MM.1S (cell line): Measurements from ENCODE around the gene C1orf198.

Experiments
- DNase-seq: peaks from one replicate; pipeline ENCODE4 v3.0.0-alpha.2; 2015
- H2AFZ ChIP-seq: fragments of 300-600 bp; sonication (generic); 2 replicates; pipeline ENCODE4 v1.6.0; 2016; ENCODE audit warnings: antibody characterized with exemption, low read length
- H3F3A ChIP-seq: fragments of 300-600 bp; sonication (generic); 2 replicates; pipeline ENCODE4 v1.6.1; 2016; ENCODE audit warnings: mild to moderate bottlenecking, antibody characterized with exemption, low read length, moderate library complexity, mixed read lengths; ENCODE audit not compliant: insufficient read depth
- H3K27ac ChIP-seq: fragments of 300-600 bp; sonication (generic); 2 replicates; pipeline ENCODE4 v1.5.1; 2016; ENCODE audit warnings: mild to moderate bottlenecking, low read length
- H3K27me3 ChIP-seq: fragments of 300-600 bp; sonication (generic); replicated peaks from 2 replicates; pipeline ENCODE4 v1.6.0; 2016; ENCODE audit warnings: low read length; ENCODE audit not compliant: insufficient read depth
- H3K36me3 ChIP-seq: fragments of 300-600 bp; sonication (generic); replicated peaks from 2 replicates; pipeline ENCODE4 v1.6.1; 2016; ENCODE audit warnings: mild to moderate bottlenecking, low read length, mixed read lengths; ENCODE audit not compliant: insufficient read depth
- H3K4me1 ChIP-seq: fragments of 300-600 bp; sonication (generic); 2 replicates; pipeline ENCODE4 v1.6.1; 2016; ENCODE audit warnings: low read length, mixed read lengths
- H3K4me2 ChIP-seq: fragments of 300-600 bp; sonication (generic); 2 replicates; pipeline ENCODE4 v1.6.0; 2016; ENCODE audit warnings: low read depth, low read length
- H3K4me3 ChIP-seq: fragments of 300-600 bp; sonication (generic); 2 replicates; pipeline ENCODE4 v1.5.1; 2016; ENCODE audit warnings: low read length, mixed read lengths
- H3K79me2 ChIP-seq: fragments of 300-600 bp; sonication (generic); 2 replicates; pipeline ENCODE4 v1.6.1; 2016; ENCODE audit warnings: mixed run types, low read length, mixed read lengths
- H3K9ac ChIP-seq: fragments of 300-600 bp; sonication (generic); 2 replicates; pipeline ENCODE4 v1.6.1; 2016; ENCODE audit warnings: low read length, mixed read lengths
- H3K9me2 ChIP-seq: fragments of 300-600 bp; sonication (generic); replicated peaks from 2 replicates; pipeline ENCODE4 v1.6.1; 2016; ENCODE audit warnings: mild to moderate bottlenecking, low read length, mixed read lengths; ENCODE audit not compliant: insufficient read depth
- H3K9me3 ChIP-seq: fragments of 300-600 bp; sonication (generic); replicated peaks from 2 replicates; pipeline ENCODE4 v1.6.1; 2016; ENCODE audit warnings: mild to moderate bottlenecking, low read length, mixed read lengths; ENCODE audit not compliant: insufficient read depth
- H4K20me1 ChIP-seq: fragments of 300-600 bp; sonication (generic); 2 replicates; pipeline ENCODE4 v1.6.1; 2016; ENCODE audit warnings: mild to moderate bottlenecking, low read length, moderate library complexity, mixed read lengths; ENCODE audit not compliant: insufficient read depth
- EZH2 ChIP-seq: fragments of 300-600 bp; sonication (generic); optimal IDR thresholded peaks from 2 replicates; pipeline ENCODE3; 2017; ENCODE audit warnings: low read depth, mild to moderate bottlenecking, antibody characterized with exemption, low read length, mixed read lengths
- EZH2phosphoT487 ChIP-seq: fragments of 300-600 bp; sonication (generic); IDR thresholded peaks from 2 replicates; pipeline ENCODE4 v1.6.1; 2018; ENCODE audit warnings: antibody characterized with exemption, low read length
- TF ChIP-seq, protein P1 (sequence below): fragments of 300-600 bp; sonication (generic); IDR thresholded peaks from 2 replicates; pipeline ENCODE4 v1.5.1; 2016; ENCODE audit warnings: antibody characterized with exemption, low read length, mixed read lengths

C1orf198 gene

DNA sequence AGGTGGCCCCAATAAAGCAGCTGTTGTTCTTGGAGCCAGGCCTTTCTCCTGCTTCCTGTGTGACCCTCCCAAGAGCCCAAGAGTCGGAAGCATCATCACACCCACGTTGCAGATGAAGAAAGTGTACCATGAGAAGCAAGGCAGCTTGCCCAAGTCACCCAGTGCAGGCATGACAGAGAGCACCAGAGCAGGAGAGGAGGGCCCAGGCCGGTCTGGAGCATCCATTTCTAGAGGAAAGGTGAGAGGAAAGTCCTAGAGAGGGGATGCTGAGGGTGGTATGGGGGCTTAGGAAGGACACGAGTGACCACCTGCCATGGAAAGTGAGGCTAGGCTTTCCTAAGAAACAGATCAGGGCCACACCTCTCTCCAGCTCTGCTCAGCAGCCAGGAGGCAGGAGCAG, 47.0 kb downstream of the C1orf198 start:
- Histone ChIP-seq H3F3A (no peaks in the 10 kb centered on the region), H3K4me3 (no peak overlapping the region), H3K9me2 (no peaks in the 10 kb centered on the region), H3K4me2 (no peak overlapping the region), H3K27me3 (no peaks in the 10 kb centered on the region), H3K9ac (no peak overlapping the region), H2AFZ (no peak overlapping the region), H3K27ac (no peak overlapping the region), H3K79me2 (no peaks in the 10 kb centered on the region), H3K36me3 (no peaks in the 10 kb centered on the region), H3K4me1 (peaks cover 16% of the 10 kb centered on the region), H4K20me1 (no peaks in the 10 kb centered on the region), H3K9me3 (no peaks in the 10 kb centered on the region)
- no peak for DNase-seq
- TF ChIP-seq EZH2 = no peak
- TF ChIP-seq, protein P1, sequence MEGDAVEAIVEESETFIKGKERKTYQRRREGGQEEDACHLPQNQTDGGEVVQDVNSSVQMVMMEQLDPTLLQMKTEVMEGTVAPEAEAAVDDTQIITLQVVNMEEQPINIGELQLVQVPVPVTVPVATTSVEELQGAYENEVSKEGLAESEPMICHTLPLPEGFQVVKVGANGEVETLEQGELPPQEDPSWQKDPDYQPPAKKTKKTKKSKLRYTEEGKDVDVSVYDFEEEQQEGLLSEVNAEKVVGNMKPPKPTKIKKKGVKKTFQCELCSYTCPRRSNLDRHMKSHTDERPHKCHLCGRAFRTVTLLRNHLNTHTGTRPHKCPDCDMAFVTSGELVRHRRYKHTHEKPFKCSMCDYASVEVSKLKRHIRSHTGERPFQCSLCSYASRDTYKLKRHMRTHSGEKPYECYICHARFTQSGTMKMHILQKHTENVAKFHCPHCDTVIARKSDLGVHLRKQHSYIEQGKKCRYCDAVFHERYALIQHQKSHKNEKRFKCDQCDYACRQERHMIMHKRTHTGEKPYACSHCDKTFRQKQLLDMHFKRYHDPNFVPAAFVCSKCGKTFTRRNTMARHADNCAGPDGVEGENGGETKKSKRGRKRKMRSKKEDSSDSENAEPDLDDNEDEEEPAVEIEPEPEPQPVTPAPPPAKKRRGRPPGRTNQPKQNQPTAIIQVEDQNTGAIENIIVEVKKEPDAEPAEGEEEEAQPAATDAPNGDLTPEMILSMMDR = no peak
- TF ChIP-seq EZH2phosphoT487 = no peak

DNA sequence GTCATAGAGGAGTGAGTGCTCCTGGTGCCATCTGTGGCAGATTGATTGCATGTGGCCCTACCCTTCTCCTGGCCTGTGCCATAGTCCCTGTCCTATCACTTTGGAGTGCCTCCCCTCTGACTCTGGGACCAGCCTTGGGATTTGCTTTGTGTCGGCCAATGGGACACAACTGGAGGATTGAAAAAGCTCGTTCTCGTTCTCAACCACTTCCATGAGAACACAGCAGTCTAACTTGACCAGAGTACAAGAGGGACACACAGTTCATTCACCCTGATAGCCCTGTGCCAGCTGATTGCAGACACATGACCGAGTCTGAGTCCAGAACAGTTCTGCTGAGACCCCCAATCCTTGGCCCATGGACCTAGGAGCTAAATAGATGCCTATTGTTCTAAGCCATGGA, 47.8 kb downstream of the C1orf198 start:
- no peaks in the 10 kb centered on the region for H3K9me2 ChIP-seq
- no peak for DNase-seq
- no peaks in the 10 kb centered on the region for H3F3A ChIP-seq
- no peaks in the 10 kb centered on the region for H3K79me2 ChIP-seq
- H3K27ac ChIP-seq = no peak overlapping the region
- H2AFZ ChIP-seq = no peak overlapping the region
- peaks cover 12% of the 10 kb centered on the region for H3K4me1 ChIP-seq
- H3K36me3 ChIP-seq = no peaks in the 10 kb centered on the region
- no peak overlapping the region for H3K9ac ChIP-seq
- H3K4me2 ChIP-seq = no peak overlapping the region
- TF ChIP-seq EZH2phosphoT487 (no peak), EZH2 (no peak)
- TF ChIP-seq, protein P1 = no peak
- H3K4me3 ChIP-seq = no peak overlapping the region
- no peaks in the 10 kb centered on the region for H4K20me1 ChIP-seq
- H3K9me3 ChIP-seq = no peaks in the 10 kb centered on the region
- no peaks in the 10 kb centered on the region for H3K27me3 ChIP-seq

DNA sequence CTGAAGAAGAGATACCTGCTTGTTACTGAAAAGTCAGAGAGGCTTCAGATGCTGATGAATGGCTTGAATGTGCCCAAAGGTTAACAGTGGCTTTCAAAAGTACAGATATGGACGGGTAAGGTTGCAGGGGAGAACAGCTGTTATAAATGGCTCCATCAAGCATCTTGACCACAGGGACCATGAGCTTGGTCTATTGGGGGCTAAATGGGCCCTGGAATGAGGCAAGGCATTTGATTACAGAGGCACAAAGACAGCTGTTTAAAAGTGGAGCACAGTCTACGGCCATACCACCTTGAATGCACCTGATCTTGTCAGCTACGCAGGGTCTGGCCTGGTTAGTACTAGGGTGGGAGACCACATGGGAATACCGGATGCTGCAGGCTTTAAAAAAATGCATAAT, 48.3 kb downstream of the C1orf198 start:
- Histone ChIP-seq H3K9me3 (no peaks in the 10 kb centered on the region), H4K20me1 (no peaks in the 10 kb centered on the region), H3K4me2 (no peak overlapping the region), H3K9ac (no peak overlapping the region), H3K27me3 (no peaks in the 10 kb centered on the region), H3K36me3 (no peaks in the 10 kb centered on the region), H3K4me3 (no peak overlapping the region), H3K27ac (no peak overlapping the region), H3K9me2 (no peaks in the 10 kb centered on the region), H3K79me2 (no peaks in the 10 kb centered on the region), H3F3A (no peaks in the 10 kb centered on the region), H2AFZ (no peak overlapping the region), H3K4me1 (peaks cover 6% of the 10 kb centered on the region)
- no peak for DNase-seq
- TF ChIP-seq, protein P1 = no peak
- TF ChIP-seq EZH2phosphoT487 = no peak
- no peak for TF ChIP-seq EZH2

DNA sequence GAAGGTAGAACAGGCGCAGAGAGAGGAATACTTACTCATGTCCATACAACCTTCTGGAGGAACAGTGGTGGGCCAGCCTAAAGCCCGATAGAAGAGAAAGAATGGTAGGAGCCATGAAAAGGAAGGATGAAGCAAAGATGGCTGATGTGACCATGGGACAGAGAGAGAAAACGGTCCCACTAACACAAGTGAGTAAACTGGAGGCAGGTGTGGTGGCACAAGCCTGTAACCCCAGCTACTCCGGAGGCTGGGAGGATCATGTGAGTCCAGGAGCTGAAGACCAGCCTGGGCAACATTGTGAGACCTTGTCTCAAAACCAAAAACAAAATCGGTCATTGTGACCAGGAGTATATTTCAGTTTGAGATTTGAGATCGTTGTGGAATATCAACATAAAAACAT, 49.4 kb downstream of the C1orf198 start:
- Histone ChIP-seq H3K9ac (no peak overlapping the region), H3K4me1 (no peaks in the 10 kb centered on the region), H3K79me2 (no peaks in the 10 kb centered on the region), H4K20me1 (no peaks in the 10 kb centered on the region), H3K27me3 (no peaks in the 10 kb centered on the region), H2AFZ (no peak overlapping the region), H3K4me3 (no peak overlapping the region), H3K9me2 (no peaks in the 10 kb centered on the region), H3F3A (no peaks in the 10 kb centered on the region), H3K4me2 (no peak overlapping the region), H3K27ac (no peak overlapping the region), H3K36me3 (no peaks in the 10 kb centered on the region), H3K9me3 (no peaks in the 10 kb centered on the region)
- TF ChIP-seq, protein P1 = no peak
- TF ChIP-seq EZH2phosphoT487 (no peak), EZH2 (no peak)
- DNase-seq = no peak
